ENCODE measurements around the gene RAP1GAP2.
"Not testable (repeated sequence)": the region's sequence is repeated elsewhere in the genome, so short reads cannot be mapped to it uniquely, and the experiment has no call there.

The RAP1GAP2 gene

GRCh38 chr17:2885733-2886132 lies 89.5 kb downstream of the RAP1GAP2 start:
- DNase-seq (ENCODE audit: low read depth), result no peak

GRCh38 chr17:2888326-2888725 lies 92.1 kb downstream of the RAP1GAP2 start:
- DNase-seq (ENCODE audit: low read depth), result no peak

GRCh38 chr17:2889256-2889655 lies 93.0 kb downstream of the RAP1GAP2 start:
- no peak for DNase-seq (ENCODE audit: low read depth)

- DNase-seq (ENCODE audit: low read depth), result not testable (repeated sequence)
Observed at GRCh38 chr17:2890778-2891177, 94.5 kb downstream of the RAP1GAP2 start.

- no peak for DNase-seq (ENCODE audit: low read depth)
Observed at GRCh38 chr17:2892305-2892971, 96.2 kb downstream of the RAP1GAP2 start.

GRCh38 chr17:2893422-2893914 lies 97.2 kb downstream of the RAP1GAP2 start:
- DNase-seq (ENCODE audit: low read depth), result no peak

GRCh38 chr17:2894782-2895181 lies 98.5 kb downstream of the RAP1GAP2 start:
- DNase-seq (ENCODE audit: low read depth), result no peak

- DNase-seq (ENCODE audit: low read depth), result no peak
Observed at GRCh38 chr17:2897605-2898004, 101.4 kb downstream of the RAP1GAP2 start.

GRCh38 chr17:2898255-2898926 lies 102.2 kb downstream of the RAP1GAP2 start:
- DNase-seq (ENCODE audit: low read depth), result no peak

GRCh38 chr17:2899906-2900305 lies 103.7 kb downstream of the RAP1GAP2 start:
- DNase-seq (ENCODE audit: low read depth), result no peak

GRCh38 chr17:2900842-2901241 lies 104.6 kb downstream of the RAP1GAP2 start:
- no peak for DNase-seq (ENCODE audit: low read depth)

- DNase-seq (ENCODE audit: low read depth), result no peak
Observed at GRCh38 chr17:2901582-2901981, 105.3 kb downstream of the RAP1GAP2 start.

- no peak for DNase-seq (ENCODE audit: low read depth)
Observed at GRCh38 chr17:2902546-2902945, 106.3 kb downstream of the RAP1GAP2 start.

- no peak for DNase-seq (ENCODE audit: low read depth)
Observed at GRCh38 chr17:2903193-2903974, 107.1 kb downstream of the RAP1GAP2 start.

- DNase-seq (ENCODE audit: low read depth), result no peak
Observed at GRCh38 chr17:2904135-2904534, 107.9 kb downstream of the RAP1GAP2 start.

GRCh38 chr17:2905269-2905668 lies 109.0 kb downstream of the RAP1GAP2 start:
- no peak for DNase-seq (ENCODE audit: low read depth)

- no peak for DNase-seq (ENCODE audit: low read depth)
Observed at GRCh38 chr17:2905696-2906501, 109.7 kb downstream of the RAP1GAP2 start.

GRCh38 chr17:2906901-2907300 lies 110.7 kb downstream of the RAP1GAP2 start:
- no peak for DNase-seq (ENCODE audit: low read depth)

GRCh38 chr17:2909175-2909845 lies 113.1 kb downstream of the RAP1GAP2 start:
- DNase-seq (ENCODE audit: low read depth), result no peak

- no peak for DNase-seq (ENCODE audit: low read depth)
Observed at GRCh38 chr17:2909846-2910234, 113.6 kb downstream of the RAP1GAP2 start.

GRCh38 chr17:2911035-2911754 lies 115.0 kb downstream of the RAP1GAP2 start:
- DNase-seq (ENCODE audit: low read depth), result no peak

All from activated T-helper 1 cell treated with Interleukin-2 at 50 U/mL for 16 hours (primary cell).